Bone marrow (tissue), 2 donors: ENCODE results near the gene PDXDC1.
"Not testable (repeated sequence)": the region's sequence is repeated elsewhere in the genome, so short reads cannot be mapped to it uniquely, and the experiment has no call there.

Experiments used
- DNase-seq, 2 donors: peaks; one replicate each; lab custom pipeline; 2025; lab: John Stamatoyannopoulos, UW

PDXDC1 gene

DNA sequence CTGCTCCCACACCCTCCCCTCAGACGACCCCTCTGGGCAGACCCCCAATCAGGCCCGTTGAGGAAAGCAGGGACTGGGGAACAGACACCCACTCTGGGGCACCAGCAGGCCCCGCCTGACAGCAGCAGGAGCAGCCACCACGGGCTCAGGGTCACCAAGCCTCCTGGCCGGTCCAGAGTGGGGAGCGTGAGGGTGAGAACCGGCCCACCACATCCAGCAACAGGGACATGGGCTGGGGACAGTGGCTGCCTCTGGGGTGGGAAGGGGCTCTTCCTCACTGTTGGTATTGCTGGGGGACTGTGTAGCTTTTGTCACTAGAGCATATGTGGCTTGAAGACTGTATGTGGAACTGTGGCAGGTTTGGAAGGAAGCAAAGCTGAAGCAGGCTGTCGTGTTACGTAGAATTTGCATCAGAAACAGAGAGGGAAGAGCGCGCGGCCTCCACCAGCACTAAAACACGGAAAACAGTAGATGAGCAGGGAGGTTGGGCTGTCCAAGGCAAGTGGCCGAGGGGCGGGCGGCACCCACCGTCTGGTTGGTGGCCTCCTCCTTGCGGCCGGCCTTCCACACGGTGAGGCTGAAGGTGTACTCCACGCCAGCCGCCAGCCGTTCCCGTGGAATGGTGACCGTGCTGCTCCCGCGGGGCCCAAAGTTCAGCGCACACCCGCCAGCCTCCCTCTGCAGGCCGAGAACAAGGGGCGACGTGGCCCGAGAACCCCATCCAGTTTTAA, 160.1 kb downstream of the PDXDC1 start:
- not testable (repeated sequence) for DNase-seq

DNA sequence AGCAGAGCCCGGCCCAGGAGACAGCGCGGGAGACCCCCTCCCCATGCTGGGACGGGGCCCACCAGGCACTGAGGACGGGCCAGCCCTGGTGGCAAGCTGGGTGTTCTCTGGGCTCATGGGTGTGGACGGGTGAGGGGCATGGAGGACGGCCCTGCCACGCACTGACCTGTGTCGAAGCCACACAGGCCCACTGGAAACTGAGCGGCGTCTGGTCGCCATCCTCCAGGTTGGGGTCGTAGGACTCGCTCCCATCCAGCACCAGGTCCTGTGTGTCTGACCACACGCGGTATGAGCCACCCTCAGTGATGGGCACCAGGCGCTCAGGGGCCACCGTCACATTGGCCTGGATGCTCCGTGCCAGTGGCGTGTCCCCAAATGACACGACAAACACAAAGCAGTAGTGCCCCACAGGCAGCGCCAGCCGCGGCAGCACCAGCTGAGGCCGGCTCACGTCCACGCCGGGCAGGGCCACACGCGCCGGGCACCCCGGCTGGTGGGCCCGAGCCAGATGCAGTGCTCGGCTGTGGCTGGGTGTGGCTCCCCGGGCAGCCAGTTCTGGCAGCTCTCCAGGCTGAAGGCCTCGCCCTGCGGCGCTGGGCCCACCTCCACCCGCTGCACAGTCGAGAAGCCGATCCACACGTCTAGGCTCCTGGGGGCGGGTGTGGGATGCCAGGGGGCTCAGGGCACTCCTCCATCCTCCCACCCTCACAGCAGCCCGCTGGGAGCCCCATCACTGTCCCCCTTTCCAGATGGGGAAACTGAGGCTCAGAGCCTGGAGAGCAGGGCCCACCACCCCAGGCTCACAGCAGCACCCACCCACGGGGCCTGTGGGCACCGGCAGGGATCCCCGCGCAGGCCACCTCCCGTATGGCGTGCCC, 160.9 kb downstream of the PDXDC1 start:
- not testable (repeated sequence) for DNase-seq

DNA sequence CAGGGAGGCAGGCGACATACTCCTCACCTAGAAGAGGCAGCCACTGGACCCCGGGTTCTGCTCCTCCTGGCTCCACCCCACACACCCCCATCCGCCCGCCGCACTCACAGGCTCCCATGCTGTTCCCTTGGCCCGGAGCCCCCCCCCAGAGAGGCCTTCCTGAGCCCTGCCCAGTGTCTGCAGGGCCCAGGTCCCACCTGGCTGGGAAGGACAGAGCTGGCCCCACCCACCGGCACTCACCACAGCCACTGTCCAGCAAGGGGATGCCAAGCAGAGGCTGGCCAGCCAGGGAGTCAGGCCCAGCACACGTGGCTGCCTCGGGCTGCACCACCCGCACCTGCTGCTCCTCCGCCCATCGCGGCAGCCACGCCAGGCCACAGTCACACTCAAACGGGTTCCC, 162.7 kb downstream of the PDXDC1 start:
- DNase-seq, result not testable (repeated sequence)

GRCh38 chr16:15140444-15141365, 165.9 kb downstream of the PDXDC1 start:
- not testable (repeated sequence) for DNase-seq

DNA sequence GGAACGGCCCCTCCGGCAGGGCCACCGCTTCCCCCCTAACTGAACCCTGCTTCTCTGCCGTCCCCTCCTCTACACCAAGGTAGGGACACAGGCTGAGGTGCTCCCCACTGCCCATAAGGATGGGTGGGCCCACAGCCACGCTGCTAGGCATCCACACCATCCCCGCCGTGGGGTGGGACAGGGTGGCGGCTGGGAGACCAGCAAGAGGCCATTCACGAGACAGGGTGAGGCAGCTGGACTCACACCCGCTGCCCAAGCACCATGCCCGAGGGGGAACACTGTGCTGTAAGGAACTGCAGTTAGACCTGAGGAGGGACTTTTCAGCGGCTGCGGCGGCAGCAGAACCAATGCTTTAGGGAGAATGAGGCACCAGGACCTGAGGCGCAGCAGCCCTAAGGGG, 166.8 kb downstream of the PDXDC1 start:
- DNase-seq, result no peak

GRCh38 chr16:15142107-15142890, 167.5 kb downstream of the PDXDC1 start:
- not testable (repeated sequence) for DNase-seq

GRCh38 chr16:15142891-15143600, 168.2 kb downstream of the PDXDC1 start:
- not testable (repeated sequence) for DNase-seq

DNA sequence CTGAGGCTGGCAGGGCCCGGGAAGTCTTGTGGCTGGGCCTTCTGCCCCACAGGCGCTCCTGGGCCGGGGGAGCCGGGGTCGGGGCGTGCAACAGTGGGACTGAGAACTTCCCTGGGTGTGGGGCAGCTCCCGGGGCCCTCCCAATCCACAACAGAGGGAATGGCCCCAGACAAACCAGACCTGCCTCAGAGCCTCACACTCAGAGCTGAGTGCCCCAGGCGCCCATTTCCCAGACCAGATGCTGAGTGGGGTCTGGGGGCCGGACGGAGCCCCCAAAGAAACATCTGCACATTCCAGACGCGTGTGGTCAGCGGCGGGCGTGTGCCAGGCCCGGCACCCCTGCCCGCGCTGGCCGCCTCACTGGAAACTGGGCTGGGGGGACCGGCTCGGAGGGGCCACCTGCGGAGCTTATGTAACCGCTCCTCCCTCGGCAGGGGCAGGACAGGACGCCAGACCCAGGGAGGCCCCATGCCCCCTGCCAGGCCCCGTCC, 168.8 kb downstream of the PDXDC1 start:
- DNase-seq, result not testable (repeated sequence)

DNA sequence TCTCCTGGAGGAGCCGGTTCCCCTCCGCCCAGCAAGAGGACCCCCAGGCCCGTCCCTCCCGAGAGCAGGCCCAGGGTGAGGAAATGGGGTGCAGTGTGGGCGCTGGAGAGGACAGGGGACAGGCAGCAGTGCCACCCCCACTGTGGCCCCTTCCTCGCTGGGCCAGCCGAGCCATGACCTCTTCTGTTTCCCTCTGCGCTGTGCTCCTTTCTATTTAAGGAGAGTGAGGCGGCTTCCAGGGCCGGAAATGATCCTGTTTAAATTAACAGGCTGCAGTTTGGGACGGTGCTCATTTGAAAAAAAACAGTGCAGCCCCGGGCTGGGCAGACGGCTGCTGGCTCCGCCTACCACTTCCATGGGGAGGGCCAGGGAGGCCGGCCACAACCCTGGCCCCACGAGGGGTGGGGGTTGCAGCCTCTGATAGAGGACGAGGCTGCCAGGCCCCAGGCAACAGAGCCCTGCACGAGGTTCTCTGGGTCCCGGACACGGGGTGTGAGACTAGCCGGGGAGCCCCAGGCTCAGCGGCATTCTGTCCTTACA, 169.3 kb downstream of the PDXDC1 start:
- not testable (repeated sequence) for DNase-seq

GRCh38 chr16:15144781-15145417, 170.1 kb downstream of the PDXDC1 start:
- DNase-seq, result not testable (repeated sequence)

DNA sequence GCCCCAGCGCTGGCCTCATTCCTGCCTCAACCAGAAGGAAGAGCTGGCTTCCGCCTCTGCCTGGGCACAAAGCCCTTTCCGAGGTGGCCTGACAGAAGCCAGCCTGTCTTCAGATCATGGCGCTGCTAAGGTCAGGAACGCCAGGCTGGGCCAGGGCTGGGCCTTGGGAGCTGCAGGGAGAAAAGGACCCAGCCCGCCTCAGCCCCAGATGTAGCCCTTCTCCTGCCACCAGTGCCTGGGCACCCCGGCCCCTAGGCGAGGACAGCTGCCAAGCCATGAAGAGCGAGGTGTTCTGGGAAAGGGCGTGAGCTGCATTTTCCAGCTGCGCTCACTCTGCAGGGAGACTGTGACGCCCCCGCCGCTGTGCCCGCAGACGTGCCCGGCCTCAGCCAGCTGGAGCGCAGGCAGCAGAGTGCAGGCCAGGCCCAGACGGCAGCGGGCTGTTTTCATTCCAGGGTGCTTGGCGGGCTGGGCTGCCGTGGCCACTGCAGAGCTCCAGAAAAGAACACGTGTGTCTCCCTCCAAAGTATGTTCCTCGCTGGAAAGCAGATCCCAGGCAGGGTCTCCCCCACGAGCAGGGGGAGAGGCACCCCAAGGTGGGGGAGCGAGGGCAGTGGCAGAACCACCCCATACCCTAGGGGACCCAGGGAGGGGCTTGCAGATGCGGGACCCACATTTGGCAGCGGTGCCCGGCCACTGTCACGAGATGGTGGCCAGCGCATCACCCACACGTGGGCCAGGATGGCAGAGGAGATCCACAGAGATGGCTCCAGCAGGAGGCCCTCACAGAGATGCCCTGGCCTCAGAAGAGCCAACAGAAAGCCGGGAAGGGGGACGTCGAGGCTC, 170.8 kb downstream of the PDXDC1 start:
- not testable (repeated sequence) for DNase-seq

DNA sequence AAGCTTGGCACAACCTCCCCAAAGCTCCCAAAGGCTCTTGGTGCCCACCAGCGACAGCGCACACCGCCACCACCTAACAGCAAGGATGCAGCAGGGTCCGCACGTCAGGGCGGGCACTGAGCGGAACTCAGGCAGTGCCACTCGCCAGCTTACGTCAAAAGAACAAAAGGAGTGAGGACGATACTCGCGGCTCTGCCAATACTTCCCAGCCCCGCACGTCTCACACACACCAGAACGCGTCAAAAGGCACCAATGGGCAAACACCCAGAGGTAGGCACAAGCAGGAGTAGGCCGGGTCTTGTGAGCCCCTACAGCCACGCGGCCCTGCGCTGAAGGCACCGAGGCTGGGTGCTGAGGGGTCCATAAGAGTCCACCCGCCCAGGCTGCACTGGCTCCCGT, 171.4 kb downstream of the PDXDC1 start:
- DNase-seq, result not testable (repeated sequence)

DNA sequence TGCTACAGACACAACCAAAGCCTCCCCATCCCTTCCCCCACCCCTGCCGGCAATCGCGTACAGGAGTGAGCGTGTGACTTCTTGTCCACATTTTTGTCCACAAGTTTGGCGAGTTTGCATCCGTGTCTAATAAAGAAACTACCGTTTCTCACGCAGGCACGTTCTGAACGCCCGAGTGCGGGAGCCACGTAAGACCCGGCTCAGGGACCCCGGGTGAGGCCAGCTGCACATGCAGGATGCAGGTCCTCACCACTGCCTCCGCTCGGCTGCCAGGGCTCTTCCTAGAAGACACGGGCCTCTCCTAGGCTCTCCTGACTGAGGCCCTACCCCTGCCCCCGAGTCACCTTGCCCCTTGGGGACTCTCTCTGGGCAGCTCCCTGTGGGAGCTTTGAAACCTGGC, 174.0 kb downstream of the PDXDC1 start:
- not testable (repeated sequence) for DNase-seq

DNA sequence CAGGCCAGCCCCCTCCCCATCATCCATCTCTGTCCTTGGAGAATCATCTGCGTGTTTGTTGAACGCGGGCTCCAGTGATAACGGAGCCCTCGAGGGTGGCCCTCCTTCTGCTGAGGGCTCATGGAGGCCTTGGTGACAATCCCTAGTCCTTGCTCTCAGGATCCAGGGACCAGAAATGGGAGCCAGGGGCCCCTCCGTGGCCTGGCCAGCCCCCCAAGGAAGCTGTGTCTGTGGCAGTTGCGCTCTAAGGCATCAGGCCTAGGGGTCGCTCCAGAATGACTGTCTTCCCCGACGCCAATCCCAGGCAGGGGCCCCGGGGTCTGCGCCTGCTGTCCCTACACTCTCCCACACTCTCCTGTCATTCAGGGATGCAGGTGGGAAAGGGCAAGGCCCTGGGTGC, 174.4 kb downstream of the PDXDC1 start:
- DNase-seq, result not testable (repeated sequence)

DNA sequence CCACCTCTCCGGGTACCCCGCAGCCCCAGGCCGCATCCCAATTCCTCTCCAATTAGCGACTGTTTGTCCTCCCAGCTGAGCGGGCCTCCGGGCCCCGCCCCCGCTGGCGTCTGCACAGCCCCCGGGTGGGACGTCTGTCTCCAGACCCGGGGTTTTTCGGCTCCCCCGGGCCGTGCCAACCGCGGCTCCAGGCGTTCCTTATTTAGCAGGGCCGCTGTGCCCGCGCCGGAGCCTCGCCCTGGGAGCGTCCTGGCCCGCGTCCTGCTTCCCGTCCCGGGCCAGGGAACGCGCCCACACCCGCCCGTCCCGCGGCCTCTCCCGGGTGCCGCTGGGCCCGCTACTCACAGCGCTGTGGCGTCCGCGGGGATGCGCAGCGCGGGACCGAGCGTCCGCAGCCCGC, 179.2 kb downstream of the PDXDC1 start:
- DNase-seq, result not testable (repeated sequence)

DNA sequence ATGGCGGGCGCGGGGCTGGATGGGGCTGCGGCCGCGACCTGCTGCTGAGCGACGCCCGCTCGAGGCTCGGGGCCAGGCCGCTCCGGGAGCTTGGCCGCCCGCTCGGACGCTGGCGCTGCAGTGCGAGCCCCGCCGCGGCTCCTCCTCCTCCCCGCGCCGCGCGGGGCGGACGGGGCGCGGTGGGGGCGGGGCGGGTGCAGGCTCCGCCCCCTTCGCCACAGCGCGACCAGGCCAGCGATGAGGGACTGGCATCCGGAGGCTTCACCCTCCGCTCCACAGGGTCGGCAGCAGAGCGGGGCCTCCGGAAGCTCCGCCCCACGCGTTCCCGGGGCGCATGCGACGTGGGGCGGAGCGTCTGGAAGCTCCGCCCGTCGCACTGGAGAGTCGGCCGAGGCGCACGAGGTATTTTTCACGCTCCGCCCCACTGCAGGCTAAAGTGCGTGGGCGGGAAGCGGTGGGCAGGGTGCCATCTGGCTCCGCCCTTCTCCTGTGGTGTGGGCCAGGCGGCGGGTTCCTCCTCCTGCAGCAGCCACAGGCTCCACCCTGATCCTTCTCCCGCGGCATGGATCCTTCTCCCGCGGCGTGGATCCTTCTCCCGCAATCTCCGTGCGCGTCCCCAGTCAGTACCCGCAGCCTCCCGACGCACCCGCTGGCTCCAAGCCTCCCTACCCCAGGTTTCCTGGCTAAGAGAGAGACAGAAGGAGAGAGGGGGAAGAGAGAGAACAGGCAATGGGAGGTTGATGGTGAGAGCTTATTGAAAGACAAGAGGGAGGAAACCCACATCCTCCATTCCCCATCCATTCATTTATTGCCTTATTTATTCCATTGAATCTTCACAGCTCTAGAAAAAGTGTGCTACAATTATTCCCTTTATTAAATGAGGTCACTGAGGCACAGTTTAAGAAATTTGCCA, 180.1 kb downstream of the PDXDC1 start:
- peak; percentile 82 for DNase-seq

- DNase-seq, result not testable (repeated sequence)
Measured at GRCh38 chr16:15157644-15158043, 182.8 kb downstream of the PDXDC1 start.
